GM12865 (cell line): ENCODE data around the gene ZNF280C.

Experiments used
- DNase-seq: peaks from one replicate; pipeline ENCODE4 v3.0.0; 2010; ENCODE audit warnings: low read depth
- H3K4me3 ChIP-seq: 2 replicates; pipeline ENCODE4 v1.5.1; 2011; ENCODE audit warnings: mild to moderate bottlenecking, low read depth, low read length, control low read depth
- CTCF ChIP-seq: IDR thresholded peaks from 2 replicates; pipeline ENCODE4 v1.5.1; 2011; ENCODE audit warnings: low read length, control low read depth, low read depth, inconsistent platforms; ENCODE audit not compliant: insufficient read depth; ENCODE audit errors: missing control alignments

The ZNF280C gene

GRCh38 chrX:130296743-130297142 is 28.0 kb upstream of the ZNF280C start:
- TF ChIP-seq CTCF = no peak
- no peak for DNase-seq
- no peak overlapping the region for H3K4me3 ChIP-seq

GRCh38 chrX:130296297-130296678 is 27.6 kb upstream of the ZNF280C start:
- TF ChIP-seq CTCF = no peak
- no peak overlapping the region for H3K4me3 ChIP-seq
- DNase-seq = no peak

- H3K4me3 ChIP-seq = no peak overlapping the region
- no peak for DNase-seq
- TF ChIP-seq CTCF = no peak
These were observed 27.0 kb upstream of the ZNF280C start for GRCh38 chrX:130295519-130296296.

- no peak overlapping the region for H3K4me3 ChIP-seq
- no peak for DNase-seq
- TF ChIP-seq CTCF = no peak
These were observed 18.5 kb upstream of the ZNF280C start for GRCh38 chrX:130287071-130287770.

- H3K4me3 ChIP-seq = no peak overlapping the region
- no peak for DNase-seq
- no peak for TF ChIP-seq CTCF
These were observed 17.0 kb upstream of the ZNF280C start for GRCh38 chrX:130285710-130286109.

GRCh38 chrX:130285069-130285620 is 16.4 kb upstream of the ZNF280C start:
- no peak for TF ChIP-seq CTCF
- H3K4me3 ChIP-seq = no peak overlapping the region
- no peak for DNase-seq
